IPS DF 6.9 (cell line): Measurements from ENCODE around the gene PLPP4.

Experiments used
- DNase-seq: peaks from one replicate; pipeline ENCODE4 v3.0.0-alpha.2; 2013; ENCODE audit warnings: low read depth, low spot score
- H3K27ac ChIP-seq: one replicate; pipeline ENCODE4 v1.5.1; 2013; ENCODE audit warnings: low read length, control low read depth
- H3K27me3 ChIP-seq: 2 replicates; pipeline ENCODE4 v1.6.1; 2013; ENCODE audit warnings: mild to moderate bottlenecking, low read length; ENCODE audit not compliant: control insufficient read depth, insufficient read depth
- H3K36me3 ChIP-seq: 2 replicates; pipeline ENCODE4 v1.6.1; 2013; ENCODE audit warnings: low read length; ENCODE audit not compliant: control insufficient read depth, insufficient read depth
- H3K4me1 ChIP-seq: 2 replicates; pipeline ENCODE4 v1.6.1; 2013; ENCODE audit warnings: low read length; ENCODE audit not compliant: control insufficient read depth, insufficient read depth
- H3K4me3 ChIP-seq: 2 replicates; pipeline ENCODE4 v1.5.1; 2013; ENCODE audit warnings: mild to moderate bottlenecking, low read length
- H3K9me3 ChIP-seq: 2 replicates; pipeline ENCODE4 v1.6.1; 2013; ENCODE audit warnings: low read length, inconsistent platforms; ENCODE audit not compliant: control insufficient read depth, insufficient read depth
- WGBS: extraction: QIAGEN DNeasy Blood & Tissue Kit; methylation state at CpG from one replicate; pipeline ENCODE4 v1.1.7; 2013; ENCODE audit warnings: mixed read lengths, missing lambda C conversion rate; ENCODE audit not compliant: insufficient read length, insufficient coverage; 5-methylcytosine and 5-hydroxymethylcytosine counted together

The PLPP4 gene

DNA sequence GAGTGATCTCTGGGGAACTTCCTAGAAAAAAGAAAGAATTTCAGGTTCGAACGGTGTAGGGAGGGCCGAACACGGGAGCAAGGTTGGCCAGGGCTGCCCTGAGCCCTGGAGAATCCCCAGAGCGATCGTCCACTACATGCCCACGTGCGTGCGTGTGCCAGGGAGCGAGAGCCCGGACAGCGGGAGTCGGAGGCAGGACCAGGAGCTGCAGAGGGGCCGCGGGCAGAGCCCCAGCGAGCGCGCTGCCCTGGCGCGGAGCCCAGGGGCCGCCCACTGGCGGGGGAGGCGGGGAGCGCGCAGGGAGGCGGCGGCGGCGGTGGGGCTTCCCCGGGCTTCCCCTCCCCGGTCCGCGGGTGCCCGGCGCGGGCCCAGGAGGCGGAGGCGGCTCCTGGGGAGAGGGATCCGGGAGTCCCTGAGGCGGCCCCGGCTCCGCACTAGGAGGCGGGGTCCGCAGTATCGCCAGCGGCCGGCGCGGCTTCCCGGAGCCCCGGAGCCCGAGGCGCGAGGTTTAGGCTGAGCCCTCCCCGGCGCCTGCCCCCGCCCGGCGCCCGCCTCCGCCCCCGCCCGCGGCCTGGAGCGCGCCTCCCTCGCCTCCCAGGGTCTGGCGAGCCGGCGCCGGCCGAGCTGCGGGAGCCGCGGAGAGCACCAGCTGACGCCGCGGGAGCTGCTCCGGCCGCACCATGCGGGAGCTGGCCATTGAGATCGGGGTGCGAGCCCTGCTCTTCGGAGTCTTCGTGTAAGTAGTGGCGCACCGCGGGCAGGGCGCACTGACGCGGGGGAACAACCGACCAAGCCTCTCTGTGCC, at the start of gene PLPP4:
Gene PLPP4, plus strand, starts transcription at position 602 of the 805 bp plus-strand sequence. Its CDS starts 79 bp downstream, at position 681.
- WGBS = no CpG with 5 or more reads among the region's 92 CpGs
- Histone ChIP-seq H3K27ac (no peak within 1 kb of the TSS), H3K9me3 (no peaks in the 10 kb centered on the region), H3K36me3 (no peaks in the 10 kb centered on the region), H3K4me3 (peak within 1 kb of the TSS; percentile 25; the same call in 1 of the 2 replicates), H3K27me3 (peaks cover 24% of the 10 kb centered on the region), H3K4me1 (peaks cover 2% of the 10 kb centered on the region; the same call in 1 of the 2 replicates)
- DNase-seq = no peak

DNA sequence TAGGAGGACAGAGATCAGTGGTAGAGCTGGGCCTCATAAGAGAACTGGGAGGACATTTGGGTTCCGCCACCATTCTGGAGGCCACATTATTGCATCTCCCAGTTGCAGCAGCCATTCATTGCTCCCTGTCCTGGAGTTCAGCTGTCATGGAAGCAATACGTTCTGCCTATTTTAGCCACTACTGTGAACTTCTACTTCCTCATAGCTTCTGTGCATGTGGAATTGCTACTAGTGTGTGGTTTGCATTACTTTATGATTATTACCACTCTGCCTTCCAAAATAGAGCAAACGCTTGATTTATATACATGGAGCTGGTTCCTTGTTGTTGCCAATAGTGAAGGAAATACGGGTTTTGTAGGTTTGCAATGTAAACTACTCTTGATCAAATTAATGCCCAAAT, 47.2 kb upstream of the PLPP4 start:
- H3K27me3 ChIP-seq = no peaks in the 10 kb centered on the region
- no peaks in the 10 kb centered on the region for H3K36me3 ChIP-seq
- H3K4me3 ChIP-seq = no peak overlapping the region
- WGBS = no CpG with 5 or more reads among the region's 4 CpGs
- H3K4me1 ChIP-seq = no peaks in the 10 kb centered on the region
- H3K9me3 ChIP-seq = no peaks in the 10 kb centered on the region
- no peak for DNase-seq
- no peak overlapping the region for H3K27ac ChIP-seq

DNA sequence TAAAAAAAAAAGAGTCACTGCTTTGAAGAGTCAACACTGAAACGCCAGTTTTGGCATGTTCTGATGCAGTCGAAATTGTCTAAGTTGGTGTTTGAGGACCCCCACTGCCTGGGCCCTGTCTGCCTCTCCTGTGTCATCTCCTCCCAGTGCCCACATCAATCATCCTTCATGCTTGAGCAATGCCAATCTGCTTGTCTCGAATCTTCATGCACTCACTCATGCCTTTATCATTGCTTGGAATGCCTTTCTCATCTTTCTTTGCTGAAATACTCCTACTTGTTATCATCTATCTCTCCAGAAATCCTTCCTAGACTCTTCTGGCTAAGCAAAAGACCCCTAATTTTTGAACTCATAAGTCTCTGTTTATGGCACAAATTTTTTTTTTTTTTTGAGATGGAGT, 42.1 kb upstream of the PLPP4 start:
- H3K4me1 ChIP-seq = no peaks in the 10 kb centered on the region; the same call in 1 of the 2 replicates
- no CpG with 5 or more reads among the region's 3 CpGs for WGBS
- H3K27ac ChIP-seq = no peak overlapping the region
- H3K36me3 ChIP-seq = no peaks in the 10 kb centered on the region
- no peak overlapping the region for H3K4me3 ChIP-seq
- H3K9me3 ChIP-seq = no peaks in the 10 kb centered on the region
- DNase-seq = no peak
- no peaks in the 10 kb centered on the region for H3K27me3 ChIP-seq

DNA sequence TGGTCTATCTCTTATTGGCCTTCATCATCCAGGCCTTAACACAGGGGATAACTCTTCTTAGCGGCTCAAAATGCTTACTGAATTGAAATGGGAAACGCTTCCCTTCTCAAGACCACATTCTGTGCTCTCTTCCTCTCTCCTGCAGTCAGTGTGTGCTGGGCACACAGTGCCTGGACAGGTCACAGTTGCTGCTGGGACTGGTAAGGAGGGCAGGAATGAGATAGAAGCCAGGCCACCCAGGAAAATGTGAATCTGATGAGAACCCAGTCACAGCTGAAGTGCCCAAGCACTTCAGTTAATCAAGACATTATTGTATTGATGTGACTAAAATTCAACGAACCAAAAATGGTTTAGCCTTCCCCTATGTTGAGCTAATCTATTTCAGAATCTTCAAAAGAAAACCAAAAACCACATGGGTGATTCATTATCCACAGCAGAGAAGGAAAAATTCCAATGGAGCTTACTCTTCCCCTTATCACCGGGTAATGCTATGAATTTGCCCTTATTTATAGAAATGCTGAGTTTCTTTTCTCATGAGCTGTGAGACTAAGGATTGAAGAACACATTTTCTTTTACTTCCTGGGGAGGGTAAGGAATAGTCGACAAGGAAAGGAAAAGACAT, 41.2 kb upstream of the PLPP4 start:
- H3K9me3 ChIP-seq = no peaks in the 10 kb centered on the region
- H3K4me3 ChIP-seq = no peak overlapping the region
- no peak for DNase-seq
- no peaks in the 10 kb centered on the region; the same call in 1 of the 2 replicates for H3K4me1 ChIP-seq
- no peak overlapping the region for H3K27ac ChIP-seq
- H3K27me3 ChIP-seq = no peaks in the 10 kb centered on the region
- no CpG with 5 or more reads among the region's 5 CpGs for whole genome bisulfite sequencing
- no peaks in the 10 kb centered on the region for H3K36me3 ChIP-seq

DNA sequence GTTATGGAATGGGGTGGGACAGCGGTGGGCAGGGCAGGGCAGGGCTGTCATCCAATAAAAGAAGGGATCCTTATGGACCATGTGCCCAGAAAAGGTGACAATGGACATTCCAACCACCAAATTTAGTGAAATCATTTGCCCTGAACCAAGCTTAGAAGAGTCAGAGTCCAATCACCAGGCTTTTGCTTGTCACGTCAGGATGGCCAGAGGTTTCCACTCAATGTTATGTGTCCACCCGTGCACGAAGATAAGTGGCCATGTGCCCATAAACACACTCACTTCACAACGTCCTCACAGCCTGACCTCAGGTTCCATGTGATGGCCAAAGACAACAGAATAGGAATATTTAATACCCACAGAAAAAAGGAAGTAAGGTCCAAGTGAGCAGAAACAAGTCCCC, 36.6 kb upstream of the PLPP4 start:
- no peaks in the 10 kb centered on the region; the same call in 1 of the 2 replicates for H3K4me1 ChIP-seq
- no CpG with 5 or more reads among the region's 5 CpGs for WGBS

DNA sequence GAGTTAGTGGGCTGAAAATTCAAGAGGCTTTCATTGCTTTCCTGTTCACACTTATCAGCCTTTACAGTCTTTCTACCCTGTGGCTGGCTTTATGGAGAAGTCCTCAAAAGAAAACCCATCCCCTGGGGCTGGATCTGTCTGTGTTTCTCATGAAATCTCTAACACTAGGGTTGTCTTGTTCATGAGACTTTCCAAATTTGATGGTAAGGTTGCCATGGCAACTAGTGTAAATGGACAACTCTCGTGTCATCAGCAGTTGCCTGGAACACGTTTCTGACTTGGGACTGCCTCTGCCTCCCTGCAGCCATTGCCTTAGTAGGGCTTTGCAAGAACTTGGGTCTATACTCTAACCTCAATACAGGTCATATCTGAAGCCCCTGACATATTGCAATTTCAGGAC, 35.8 kb upstream of the PLPP4 start:
- H3K9me3 ChIP-seq = no peaks in the 10 kb centered on the region
- no peaks in the 10 kb centered on the region for H3K36me3 ChIP-seq
- H3K27me3 ChIP-seq = no peaks in the 10 kb centered on the region
- H3K27ac ChIP-seq = no peak overlapping the region
- H3K4me1 ChIP-seq = no peaks in the 10 kb centered on the region; the same call in 1 of the 2 replicates
- no peak overlapping the region for H3K4me3 ChIP-seq
- no CpG with 5 or more reads among the region's 2 CpGs for WGBS
- no peak for DNase-seq

More for the DNA sequence above, 36.6 kb upstream of the PLPP4 start:
- no peaks in the 10 kb centered on the region for H3K36me3 ChIP-seq
- no peak for DNase-seq
- H3K9me3 ChIP-seq = no peaks in the 10 kb centered on the region
- H3K27ac ChIP-seq = no peak overlapping the region
- no peak overlapping the region for H3K4me3 ChIP-seq
- no peaks in the 10 kb centered on the region for H3K27me3 ChIP-seq

DNA sequence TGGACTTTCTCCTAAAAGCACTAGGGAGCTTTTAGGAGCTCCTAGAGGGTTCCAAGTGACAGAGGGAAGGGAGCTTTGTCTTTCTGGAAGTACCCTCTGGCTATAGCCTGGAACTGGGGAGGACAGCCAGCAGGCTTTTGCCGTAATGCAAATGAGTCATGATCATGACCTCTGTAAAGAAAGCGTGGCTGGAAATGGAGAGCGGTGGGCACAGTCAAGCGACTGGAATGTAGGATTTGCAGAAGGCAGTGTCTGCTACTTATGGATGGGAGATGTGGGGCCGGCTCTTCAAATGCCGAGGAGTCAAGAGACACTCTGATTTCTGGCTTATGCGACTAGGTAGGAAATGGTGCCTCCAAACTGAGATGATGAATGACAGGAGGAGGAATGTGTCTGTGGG, 34.6 kb upstream of the PLPP4 start:
- no peak overlapping the region for H3K27ac ChIP-seq
- H3K4me1 ChIP-seq = no peaks in the 10 kb centered on the region
- H3K4me3 ChIP-seq = no peak overlapping the region
- H3K27me3 ChIP-seq = no peaks in the 10 kb centered on the region
- DNase-seq = no peak
- no CpG with 5 or more reads among the region's 7 CpGs for WGBS
- no peaks in the 10 kb centered on the region for H3K36me3 ChIP-seq
- H3K9me3 ChIP-seq = no peaks in the 10 kb centered on the region

DNA sequence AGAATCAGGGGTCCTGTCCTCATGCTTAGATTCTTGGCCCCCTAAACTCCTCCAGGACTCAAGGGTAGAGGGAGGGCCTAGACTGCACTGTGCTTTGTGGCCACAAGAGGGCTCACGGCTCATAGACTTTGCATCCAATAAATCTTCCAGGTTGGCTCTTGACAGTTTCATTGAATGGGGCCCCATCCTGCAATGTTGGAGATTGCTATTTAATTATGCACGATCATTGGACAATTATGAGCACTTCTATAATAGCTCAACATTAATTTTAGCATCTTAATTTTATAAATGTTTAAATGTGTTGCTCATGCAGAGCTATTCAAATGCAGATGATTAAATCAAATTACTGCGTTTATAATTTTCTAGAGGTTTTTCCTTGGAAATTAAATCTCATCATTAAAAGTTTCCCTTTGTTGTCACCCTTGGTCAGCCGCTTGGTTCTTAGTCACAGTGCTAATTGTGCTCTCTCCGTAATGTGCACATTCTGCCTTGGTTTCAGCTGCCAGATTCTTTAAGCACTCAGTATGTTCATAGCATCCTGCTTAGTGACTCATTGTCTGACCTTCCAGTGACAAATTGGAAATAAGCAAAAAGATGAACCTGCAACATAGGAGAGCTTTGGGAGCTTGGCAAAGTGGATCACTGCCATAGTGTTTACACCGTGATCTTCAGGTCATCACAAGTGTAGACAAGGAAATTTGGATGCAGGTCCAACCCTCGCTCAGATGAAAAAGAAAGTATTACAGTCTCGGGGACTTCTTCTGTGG, 33.4 kb upstream of the PLPP4 start:
- no peak for DNase-seq
- Histone ChIP-seq H3K4me3 (no peak overlapping the region), H3K27ac (no peak overlapping the region), H3K9me3 (no peaks in the 10 kb centered on the region), H3K36me3 (no peaks in the 10 kb centered on the region), H3K4me1 (no peaks in the 10 kb centered on the region), H3K27me3 (no peaks in the 10 kb centered on the region)
- no CpG with 5 or more reads among the region's 8 CpGs for WGBS

DNA sequence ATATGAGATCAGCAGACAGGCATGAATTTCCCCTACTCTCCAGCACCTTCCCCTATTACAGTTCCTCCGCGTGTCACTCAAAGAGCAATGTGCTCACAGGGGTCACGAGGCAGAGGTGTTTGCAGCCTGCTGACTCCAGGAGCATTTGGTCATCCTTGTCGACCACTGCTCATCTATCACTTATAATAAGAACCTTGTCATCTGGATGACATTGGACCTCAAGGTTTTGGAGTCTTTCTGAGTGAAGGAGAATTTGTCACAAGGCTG, 32.9 kb upstream of the PLPP4 start:
- no peaks in the 10 kb centered on the region for H3K27me3 ChIP-seq
- no peaks in the 10 kb centered on the region for H3K4me1 ChIP-seq
- WGBS = no CpG with 5 or more reads among the region's 4 CpGs
- H3K4me3 ChIP-seq = no peak overlapping the region
- no peak for DNase-seq
- H3K27ac ChIP-seq = no peak overlapping the region
- H3K9me3 ChIP-seq = no peaks in the 10 kb centered on the region
- H3K36me3 ChIP-seq = no peaks in the 10 kb centered on the region

DNA sequence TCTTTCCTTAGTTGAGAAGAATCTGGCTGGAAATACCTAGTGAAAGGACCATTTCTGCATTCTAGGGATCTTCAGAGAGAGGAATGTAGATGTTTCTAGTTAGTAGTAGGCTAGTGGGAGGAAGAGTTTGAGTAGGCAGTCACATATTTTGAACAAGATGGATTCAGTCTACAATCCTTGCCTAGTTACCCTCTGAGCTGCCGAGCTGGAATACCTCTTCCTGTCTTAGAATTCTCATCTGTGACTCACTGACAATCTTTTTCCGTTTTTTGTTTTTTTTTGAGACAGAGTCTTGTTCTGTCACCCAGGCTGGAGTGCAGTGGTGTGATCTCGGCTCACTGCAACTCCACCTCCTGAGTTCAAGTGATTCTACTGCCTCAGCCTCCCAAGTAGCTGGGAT, 30.7 kb upstream of the PLPP4 start:
- Histone ChIP-seq H3K4me1 (no peaks in the 10 kb centered on the region), H3K27ac (no peak overlapping the region), H3K36me3 (no peaks in the 10 kb centered on the region), H3K27me3 (no peaks in the 10 kb centered on the region), H3K4me3 (no peak overlapping the region), H3K9me3 (no peaks in the 10 kb centered on the region)
- DNase-seq = no peak
- no CpG with 5 or more reads among the region's 3 CpGs for WGBS
